Panc1 (cell line): ENCODE measurements around the gene ADSS1.

Source experiments
- CTCF ChIP-seq: fragments of 450-650 bp; IDR thresholded peaks from 2 replicates; pipeline ENCODE4 v1.5.1; 2017; ENCODE audit warnings: mild to moderate bottlenecking
- POLR2AphosphoS5 ChIP-seq: IDR thresholded peaks from 2 replicates; pipeline ENCODE4 v1.6.1; 2012; ENCODE audit warnings: mild to moderate bottlenecking, low read depth, low read length, moderate library complexity
- REST ChIP-seq, 2 experiments: IDR thresholded peaks; 2 replicates each; pipeline ENCODE4 v1.6.1; 2011 to 2012; ENCODE audit warnings: low read depth in 2 of 2, control low read depth in 1 of 2, low read length in 1 of 2, mild to moderate bottlenecking in 1 of 2, moderate library complexity in 1 of 2; ENCODE audit not compliant: insufficient read depth in 1 of 2
- TCF7L2 ChIP-seq: IDR thresholded peaks from 2 replicates; pipeline ENCODE4 v1.6.1; 2011; ENCODE audit warnings: mild to moderate bottlenecking, low read depth, low read length, inconsistent platforms

GRCh38 chr14:104779776-104780512, 55.9 kb downstream of the ADSS1 start:
- TF ChIP-seq POLR2AphosphoS5 (no peak), CTCF (no peak), TCF7L2 (no peak), REST (IDR thresholded peaks at IDR 0.05; ENCODE audit: insufficient read depth in 1 of 2, low read depth in 2 of 2, low read length in 1 of 2) (no peak)
